BLaER1 (cell line): ENCODE results near the gene RFTN1.
"Not testable (repeated sequence)": the region's sequence is repeated elsewhere in the genome, so short reads cannot be mapped to it uniquely, and the experiment has no call there.

Source experiments
- H3K27ac ChIP-seq: shearing (Covaris generic); formaldehyde crosslinking; 2 replicates; pipeline ENCODE4 v1.8.1; 2022
- H3K27me3 ChIP-seq: shearing (Covaris generic); formaldehyde crosslinking; 2 replicates; pipeline ENCODE4 v1.8.1; 2022
- H3K36me3 ChIP-seq: shearing (Covaris generic); formaldehyde crosslinking; 2 replicates; pipeline ENCODE4 v1.8.1; 2022
- H3K4me1 ChIP-seq: shearing (Covaris generic); formaldehyde crosslinking; 2 replicates; pipeline ENCODE4 v1.8.1; 2022
- H3K4me2 ChIP-seq: shearing (Covaris generic); formaldehyde crosslinking; 2 replicates; pipeline ENCODE4 v1.8.1; 2022
- H3K4me3 ChIP-seq: shearing (Covaris generic); formaldehyde crosslinking; 2 replicates; pipeline ENCODE4 v1.8.1; 2022
- H3K9ac ChIP-seq: shearing (Covaris generic); formaldehyde crosslinking; 2 replicates; pipeline ENCODE4 v1.8.1; 2022
- H3K9me3 ChIP-seq: shearing (Covaris generic); formaldehyde crosslinking; 2 replicates; pipeline ENCODE4 v1.8.1; 2022
- H4K20me1 ChIP-seq: shearing (Covaris generic); formaldehyde crosslinking; 2 replicates; pipeline ENCODE4 v1.8.1; 2022
- Cebpa-rat ChIP-seq: shearing (Covaris generic); IDR thresholded peaks from 2 replicates; pipeline ENCODE4 v1.8.1; 2022

The RFTN1 gene

DNA sequence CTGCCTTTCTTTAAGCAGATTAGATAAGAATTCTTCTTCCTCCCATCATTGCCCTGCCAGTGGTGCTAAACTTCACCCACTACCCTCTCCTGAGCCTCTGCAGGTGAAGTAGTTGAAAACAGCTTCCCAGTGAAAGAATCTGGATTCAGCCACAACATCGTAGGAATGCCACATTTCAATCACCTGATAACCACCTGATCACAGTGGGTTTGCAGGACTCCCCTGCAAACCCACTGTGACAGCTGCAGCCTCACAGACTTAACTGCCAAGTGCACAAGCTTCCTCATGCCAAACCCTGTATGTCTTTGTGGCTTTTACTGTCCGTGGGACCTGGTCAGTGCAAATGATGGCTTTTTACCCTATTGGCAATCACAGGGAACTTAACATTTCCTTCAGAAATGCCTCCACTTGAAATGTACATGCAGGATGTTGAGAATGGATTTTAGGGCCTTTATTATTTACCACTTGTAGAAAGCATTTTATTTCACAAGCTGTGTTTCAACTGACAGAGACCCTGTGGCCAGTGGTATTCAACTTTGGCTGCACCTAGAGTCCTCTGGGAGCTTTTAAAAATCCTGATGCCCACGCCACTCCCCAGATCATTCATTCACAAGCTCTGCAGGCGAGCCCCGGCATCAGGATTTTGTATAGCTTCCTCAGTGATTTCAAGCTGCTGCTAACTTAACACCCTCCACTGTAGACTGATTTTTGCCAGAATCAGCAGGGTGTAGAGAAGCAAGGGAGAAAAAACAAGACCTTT is 199.4 kb downstream of the RFTN1 start:
- Histone ChIP-seq H3K4me1 (peaks cover 20% of the 10 kb centered on the region), H3K27ac (no peak overlapping the region), H3K36me3 (peaks cover 60% of the 10 kb centered on the region), H3K4me2 (no peak overlapping the region), H3K4me3 (no peak overlapping the region), H3K9ac (no peak overlapping the region), H3K9me3 (no peaks in the 10 kb centered on the region), H3K27me3 (no peaks in the 10 kb centered on the region), H4K20me1 (peaks cover 64% of the 10 kb centered on the region)
- TF ChIP-seq Cebpa-rat: no peak

DNA sequence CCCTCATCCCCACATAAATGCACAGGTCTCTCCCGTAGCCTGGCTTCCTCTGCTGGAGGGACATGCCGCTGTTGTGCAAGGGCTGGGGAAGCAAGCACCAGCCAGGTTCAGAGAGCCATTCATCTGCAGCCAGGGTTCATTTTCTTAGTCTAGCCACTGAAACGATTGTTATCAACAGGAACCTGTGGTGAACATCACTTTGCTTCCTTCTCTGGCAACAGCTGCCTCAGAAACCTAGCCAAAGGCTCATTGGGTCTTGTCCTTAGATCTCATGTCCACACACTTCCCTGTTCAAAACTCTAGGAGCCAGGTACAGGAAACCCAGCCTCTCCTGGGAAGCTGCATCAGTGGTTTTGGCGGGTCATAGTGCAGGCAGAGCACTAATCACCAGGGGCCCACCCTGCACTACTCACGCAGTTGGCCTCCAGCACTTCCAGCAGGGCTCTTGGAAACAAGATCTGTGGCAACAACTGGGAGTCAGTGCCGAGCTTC is 201.5 kb downstream of the RFTN1 start:
- Histone ChIP-seq H3K27ac (no peak overlapping the region), H3K4me1 (peaks cover 20% of the 10 kb centered on the region), H4K20me1 (peaks cover 49% of the 10 kb centered on the region), H3K27me3 (no peaks in the 10 kb centered on the region), H3K9me3 (no peaks in the 10 kb centered on the region), H3K9ac (no peak overlapping the region), H3K4me3 (no peak overlapping the region), H3K36me3 (peaks cover 46% of the 10 kb centered on the region), H3K4me2 (peak overlapping the region; percentile 57)
- TF ChIP-seq Cebpa-rat: peak; percentile 31; the same call in 1 of the 2 replicates

DNA sequence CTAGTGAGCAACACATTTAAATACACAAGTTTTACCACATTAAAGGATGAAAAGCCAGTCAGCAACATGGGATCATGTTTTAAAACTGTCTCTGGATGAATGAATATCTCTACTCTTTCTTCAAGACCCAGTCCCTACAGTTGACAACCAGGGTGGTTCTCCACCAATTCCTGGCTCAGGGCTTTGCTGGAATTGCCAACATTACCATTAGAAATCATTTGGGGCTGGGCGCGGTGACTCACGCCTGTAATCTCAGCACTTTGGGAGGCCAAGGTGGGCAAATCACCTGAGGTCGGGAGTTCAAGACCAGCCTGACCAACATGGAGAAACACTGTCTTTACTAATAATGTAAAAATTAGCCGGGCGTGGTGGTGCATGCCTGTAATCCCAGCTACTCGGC is 203.0 kb downstream of the RFTN1 start:
- peaks cover 39% of the 10 kb centered on the region for H3K36me3 ChIP-seq
- H3K9ac ChIP-seq, H3K9me3 ChIP-seq, H3K4me3 ChIP-seq, H3K4me2 ChIP-seq, H3K27ac ChIP-seq, H3K27me3 ChIP-seq: not testable (repeated sequence)
- peaks cover 35% of the 10 kb centered on the region for H4K20me1 ChIP-seq
- peaks cover 20% of the 10 kb centered on the region for H3K4me1 ChIP-seq

DNA sequence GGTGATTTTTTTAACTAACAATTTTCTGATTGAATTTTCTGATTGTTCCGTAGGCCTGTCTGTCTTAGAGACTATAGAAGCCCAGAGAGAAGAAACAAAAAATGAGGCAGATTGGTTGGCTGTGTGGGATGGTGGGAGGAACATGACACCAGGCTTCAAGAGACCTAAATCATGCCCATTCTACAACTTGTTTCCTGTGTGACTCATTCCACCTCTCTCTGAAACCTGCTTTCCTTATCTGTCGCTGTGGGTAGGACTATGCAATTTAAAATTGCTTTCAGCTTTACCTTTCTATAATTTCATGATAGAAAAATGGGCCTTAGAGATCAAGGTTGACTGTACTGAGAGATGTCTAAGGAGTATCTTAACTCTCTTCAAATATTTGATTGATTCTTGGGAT is 203.9 kb downstream of the RFTN1 start:
- TF ChIP-seq Cebpa-rat: no peak
- no peak overlapping the region for H3K4me3 ChIP-seq
- H3K9ac ChIP-seq: no peak overlapping the region
- H3K27ac ChIP-seq: no peak overlapping the region
- peaks cover 32% of the 10 kb centered on the region for H4K20me1 ChIP-seq
- peaks cover 41% of the 10 kb centered on the region for H3K36me3 ChIP-seq
- no peaks in the 10 kb centered on the region for H3K27me3 ChIP-seq
- H3K4me2 ChIP-seq: no peak overlapping the region
- no peaks in the 10 kb centered on the region for H3K9me3 ChIP-seq
- H3K4me1 ChIP-seq: peaks cover 20% of the 10 kb centered on the region

DNA sequence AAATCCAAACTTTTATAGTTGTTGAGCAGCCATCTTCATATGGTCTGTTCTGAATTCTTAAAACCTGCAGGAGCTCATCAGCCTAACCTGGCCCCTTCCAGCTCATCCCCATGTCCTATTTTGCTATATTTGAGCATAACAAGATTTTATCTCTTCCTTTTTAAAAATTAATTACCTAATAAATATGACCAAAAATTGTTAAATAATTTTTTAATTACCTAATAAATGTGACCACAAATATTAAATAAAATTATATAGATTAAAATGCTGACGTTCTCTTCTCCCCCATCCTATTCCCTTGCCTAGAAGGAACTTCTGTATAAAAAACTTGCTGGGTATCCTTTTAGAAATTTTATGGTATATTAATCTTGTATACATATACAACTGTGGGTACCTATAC is 204.8 kb downstream of the RFTN1 start:
- no peak overlapping the region for H3K4me2 ChIP-seq
- H3K4me3 ChIP-seq: no peak overlapping the region
- no peak overlapping the region for H3K9ac ChIP-seq
- H3K36me3 ChIP-seq: peaks cover 39% of the 10 kb centered on the region
- H3K27me3 ChIP-seq: no peaks in the 10 kb centered on the region
- no peak for TF ChIP-seq Cebpa-rat
- peaks cover 20% of the 10 kb centered on the region for H3K4me1 ChIP-seq
- no peaks in the 10 kb centered on the region for H3K9me3 ChIP-seq
- no peak overlapping the region for H3K27ac ChIP-seq
- peaks cover 24% of the 10 kb centered on the region for H4K20me1 ChIP-seq

DNA sequence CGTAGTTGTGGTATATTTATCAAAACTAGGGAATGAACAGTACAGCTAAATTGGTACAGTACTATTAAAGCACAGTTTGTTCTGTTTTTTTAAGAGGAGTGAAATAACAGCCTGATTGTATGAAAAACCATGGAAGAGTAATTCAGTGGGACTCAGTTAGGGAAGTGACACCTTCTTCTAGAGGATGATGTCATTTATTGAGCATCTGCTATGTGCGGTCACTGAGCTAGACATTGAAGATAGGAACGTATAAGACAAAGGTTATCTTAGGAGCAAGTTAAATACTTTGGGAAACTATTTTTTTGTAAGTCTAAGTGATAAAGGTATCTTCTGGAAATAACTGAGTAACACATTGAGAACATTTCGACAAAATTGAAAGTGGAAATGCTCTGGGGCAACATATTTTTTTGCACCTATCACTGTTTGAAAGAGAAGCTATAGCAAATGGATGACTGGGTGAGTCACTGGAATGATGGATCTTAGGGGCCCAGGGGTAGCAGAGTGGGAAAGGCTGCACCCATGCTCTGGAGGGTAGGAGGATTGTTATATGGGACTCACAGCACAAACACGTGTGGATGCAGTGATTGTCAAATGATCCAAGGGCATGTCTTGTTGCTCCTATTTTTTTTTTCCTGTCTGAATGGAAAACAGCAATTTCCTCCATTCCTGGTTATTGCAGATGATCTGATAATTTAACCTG is 205.5 kb downstream of the RFTN1 start:
- H3K4me3 ChIP-seq: no peak overlapping the region
- no peaks in the 10 kb centered on the region for H3K27me3 ChIP-seq
- H4K20me1 ChIP-seq: peaks cover 16% of the 10 kb centered on the region
- H3K9ac ChIP-seq: no peak overlapping the region
- no peaks in the 10 kb centered on the region for H3K9me3 ChIP-seq
- peaks cover 37% of the 10 kb centered on the region for H3K36me3 ChIP-seq
- H3K27ac ChIP-seq: no peak overlapping the region
- H3K4me1 ChIP-seq: peaks cover 26% of the 10 kb centered on the region
- no peak overlapping the region for H3K4me2 ChIP-seq
- no peak for TF ChIP-seq Cebpa-rat

DNA sequence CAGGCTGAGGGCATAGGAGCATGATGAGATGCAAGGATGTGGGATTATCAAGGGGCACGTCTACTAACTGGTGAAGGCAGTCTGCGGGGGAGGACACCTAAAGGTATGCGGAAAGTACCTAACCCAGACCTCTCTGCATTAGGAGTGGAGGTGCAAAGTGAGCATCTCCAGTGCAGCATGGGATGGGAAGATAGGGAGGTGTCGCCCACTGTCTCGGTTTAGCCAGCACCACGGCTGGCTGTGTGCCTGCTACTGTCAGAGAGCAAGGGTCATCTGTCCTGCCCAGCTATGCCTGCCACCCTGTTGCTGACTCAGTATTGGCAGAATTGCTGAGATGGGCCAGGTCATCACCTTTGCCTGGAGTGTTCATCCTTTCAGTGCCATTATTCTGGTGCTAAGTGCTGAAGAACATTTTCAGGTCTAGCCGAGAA is 208.4 kb downstream of the RFTN1 start:
- Histone ChIP-seq H3K4me1 (peaks cover 35% of the 10 kb centered on the region), H3K4me2 (no peak overlapping the region), H3K4me3 (no peak overlapping the region), H3K27me3 (no peaks in the 10 kb centered on the region), H3K27ac (no peak overlapping the region), H4K20me1 (peaks cover 9% of the 10 kb centered on the region; the same call in 1 of the 2 replicates), H3K36me3 (peaks cover 45% of the 10 kb centered on the region), H3K9ac (no peak overlapping the region), H3K9me3 (no peaks in the 10 kb centered on the region)
- no peak for TF ChIP-seq Cebpa-rat

DNA sequence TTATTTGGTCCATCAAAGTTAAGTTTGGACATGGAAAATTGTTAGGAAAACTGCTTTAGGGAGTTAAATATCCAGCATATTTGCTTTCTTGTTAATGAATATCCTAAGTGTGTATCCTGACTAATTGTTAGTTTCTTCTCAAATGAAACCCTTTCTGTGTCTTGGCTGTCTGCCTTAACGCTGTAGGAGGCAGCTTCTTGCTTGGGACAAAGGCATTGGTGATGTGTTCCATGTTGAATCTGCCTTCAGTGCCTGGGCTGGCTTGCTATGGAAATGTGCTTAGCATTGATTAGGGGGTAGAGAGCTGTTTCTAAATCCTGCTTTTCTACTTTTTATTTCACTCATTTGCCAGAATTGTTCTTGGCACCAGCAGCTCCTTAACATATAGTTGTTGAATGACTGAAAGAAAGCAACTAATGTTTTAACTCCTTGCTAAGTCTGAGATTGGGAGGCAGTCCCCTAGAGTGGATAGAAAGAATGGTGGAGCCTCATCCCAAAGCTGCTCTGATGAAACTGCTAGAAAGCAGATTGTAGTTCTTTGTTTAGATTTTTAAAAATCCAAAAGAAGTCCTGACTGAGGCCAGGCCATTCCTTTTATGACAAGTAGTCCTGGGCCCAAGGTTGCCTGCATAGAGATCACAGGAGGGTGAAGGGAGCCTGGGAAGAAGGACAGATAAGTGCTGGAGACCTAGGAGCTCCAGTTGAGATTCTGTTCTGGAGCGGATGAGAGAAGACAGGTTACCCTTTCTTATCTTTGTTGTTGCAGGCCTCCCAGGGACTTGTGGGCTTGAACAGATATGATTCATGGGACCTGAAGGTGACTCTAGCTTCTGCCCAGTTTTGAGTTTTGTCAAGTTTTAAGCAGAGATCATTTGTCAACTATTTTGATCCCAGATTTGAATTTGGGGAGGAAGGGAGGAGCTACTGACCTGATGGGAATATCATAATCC is 209.2 kb downstream of the RFTN1 start:
- Histone ChIP-seq H3K27ac (no peak overlapping the region), H3K9me3 (no peaks in the 10 kb centered on the region), H3K4me3 (no peak overlapping the region), H3K27me3 (no peaks in the 10 kb centered on the region), H3K36me3 (peaks cover 45% of the 10 kb centered on the region), H4K20me1 (peaks cover 10% of the 10 kb centered on the region; the same call in 1 of the 2 replicates), H3K9ac (no peak overlapping the region), H3K4me2 (no peak overlapping the region), H3K4me1 (peaks cover 42% of the 10 kb centered on the region)
- no peak for TF ChIP-seq Cebpa-rat

DNA sequence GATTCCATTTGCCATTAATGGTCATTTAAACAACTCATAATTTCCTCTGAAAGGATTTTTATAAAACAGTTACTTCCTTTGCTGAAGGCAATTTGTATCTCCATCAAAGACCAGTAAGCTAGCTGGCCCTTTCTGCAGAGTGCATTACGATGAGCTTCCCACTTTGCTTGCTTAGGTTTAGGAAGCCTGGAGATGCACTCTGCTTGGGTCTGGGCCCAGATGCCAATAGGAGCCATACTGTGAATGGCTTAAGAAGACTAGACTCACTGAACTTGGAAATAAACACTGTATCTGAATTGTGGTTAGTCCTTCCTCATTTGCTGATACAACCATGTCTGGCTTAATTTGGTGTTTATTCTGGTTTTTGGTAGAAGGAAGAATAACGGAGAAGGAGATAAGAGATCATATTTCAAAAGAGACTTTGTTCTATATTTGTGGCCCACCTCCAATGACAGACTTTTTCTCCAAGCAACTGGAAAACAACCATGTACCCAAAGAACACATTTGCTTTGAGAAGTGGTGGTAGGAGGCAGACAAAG is 210.4 kb downstream of the RFTN1 start:
- Histone ChIP-seq H3K9ac (no peak overlapping the region), H3K4me3 (no peak overlapping the region), H4K20me1 (peaks cover 10% of the 10 kb centered on the region; the same call in 1 of the 2 replicates), H3K4me1 (peaks cover 48% of the 10 kb centered on the region), H3K9me3 (no peaks in the 10 kb centered on the region), H3K27me3 (no peaks in the 10 kb centered on the region), H3K4me2 (peak overlapping the region; percentile 52), H3K27ac (no peak overlapping the region), H3K36me3 (peaks cover 52% of the 10 kb centered on the region)
- TF ChIP-seq Cebpa-rat: no peak
